Peyer's patch (tissue), 4 donors: ENCODE data around the gene CMTM6.

Experiments used
- CTCF ChIP-seq, 6 experiments: fragments of 450-650 bp in 4 of 6; fragments of 200-600 bp in 2 of 6; sonication (generic) in 1 of 6; IDR thresholded peaks; one replicate each; pipeline ENCODE4 v1.5.1; 2017 to 2019; ENCODE audit warnings: antibody characterized with exemption in 6 of 6, mild to moderate bottlenecking in 3 of 6, moderate library complexity in 1 of 6
- POLR2A ChIP-seq, 2 donors: fragments of 450-650 bp; IDR thresholded peaks; one replicate each; pipeline ENCODE4 v1.5.1; 2017; ENCODE audit warnings: antibody characterized with exemption in 2 of 2, mild to moderate bottlenecking in 2 of 2, moderate library complexity in 2 of 2

DNA sequence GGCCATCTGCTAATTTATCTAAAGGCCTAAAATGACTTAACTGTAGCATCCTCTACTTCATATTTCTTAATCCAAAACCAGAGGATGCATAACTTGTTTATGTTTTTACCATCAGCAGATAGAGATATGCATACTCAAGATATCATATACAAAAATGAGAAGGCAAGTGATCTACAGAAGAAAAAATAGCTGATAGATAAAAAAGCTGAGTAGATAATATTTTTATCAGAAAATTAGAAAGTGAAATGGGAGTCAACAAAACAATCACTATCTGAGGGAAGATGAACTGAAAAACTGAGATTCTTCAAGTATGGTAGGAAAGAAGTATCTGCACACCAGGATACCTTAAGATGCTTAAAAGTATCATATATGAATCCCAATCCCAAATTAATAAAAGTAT, 42.7 kb upstream of the CMTM6 start:
- no peak for TF ChIP-seq CTCF (IDR thresholded peaks at IDR 0.05)
- no peak for TF ChIP-seq POLR2A (IDR thresholded peaks at IDR 0.05)
